Small intestine (tissue), 16 donors: Measurements from ENCODE around the gene METAP2. TPM values are rescaled to one million over a fixed set of nuclear protein-coding genes. Genes with fewer than 3 reads are reported as not detected.

ENCODE experiments used
- DNase-seq, 2 donors: peaks; one replicate each; pipeline versions ENCODE4 v3.0.0 to v3.0.0-alpha.2; 2013
- FAIRE-seq: peaks from 2 replicates; lab custom pipeline; 2012; peaks lifted over from hg19 to GRCh38; lab: Jason Lieb, UNC
- H3K27ac ChIP-seq, 3 donors: one replicate each; pipeline ENCODE4 v1.5.1; 2013; ENCODE audit warnings: low read length in 2 of 3, mild to moderate bottlenecking in 2 of 3, control low read depth in 1 of 3, inconsistent platforms in 1 of 3, low read depth in 1 of 3, moderate library complexity in 1 of 3
- H3K27me3 ChIP-seq, 3 donors: one replicate each; pipeline ENCODE4 v1.6.1; 2013; ENCODE audit warnings: low read length in 3 of 3, inconsistent platforms in 1 of 3; ENCODE audit not compliant: control insufficient read depth in 3 of 3, insufficient read depth in 3 of 3
- H3K36me3 ChIP-seq, 3 donors: one replicate each; pipeline ENCODE4 v1.6.1; 2013; ENCODE audit warnings: low read length in 3 of 3, inconsistent platforms in 1 of 3, low read depth in 1 of 3, mild to moderate bottlenecking in 1 of 3, moderate library complexity in 1 of 3; ENCODE audit not compliant: control insufficient read depth in 3 of 3, insufficient read depth in 2 of 3
- H3K4me1 ChIP-seq, 3 donors: one replicate each; pipeline ENCODE4 v1.6.1; 2013; ENCODE audit warnings: low read length in 2 of 3, inconsistent platforms in 1 of 3, low read depth in 1 of 3, mild to moderate bottlenecking in 1 of 3, moderate library complexity in 1 of 3; ENCODE audit not compliant: control insufficient read depth in 3 of 3, insufficient read depth in 2 of 3
- H3K4me3 ChIP-seq, 3 donors: one replicate each; pipeline ENCODE4 v1.5.1; 2013; ENCODE audit warnings: low read length in 3 of 3, control low read depth in 1 of 3, inconsistent platforms in 1 of 3, low read depth in 1 of 3, mild to moderate bottlenecking in 1 of 3, moderate library complexity in 1 of 3
- H3K9me3 ChIP-seq, 2 donors: one replicate each; pipeline ENCODE4 v1.6.1; 2013; ENCODE audit warnings: low read depth in 1 of 2, low read length in 1 of 2; ENCODE audit not compliant: control insufficient read depth in 2 of 2, insufficient read depth in 1 of 2
- WGBS, 3 donors: extraction: QIAGEN DNeasy Blood & Tissue Kit; methylation state at CpG; one replicate each; pipeline ENCODE4 v1.1.7; 2013; 5-methylcytosine and 5-hydroxymethylcytosine counted together
- long read RNA-seq, 10 donors: transcript quantifications; one replicate each; lab custom pipeline, GENCODE V29; 2026
- polyA plus RNA-seq, 4 donors: library from polyadenylated mRNA; stranded (reverse) in 3 of 4; unstranded in 1 of 4; fragments of 200-250 nt in 3 of 4; fragments of 120-200 nt in 1 of 4; gene quantifications; one replicate each; pipeline versions ENCODE4 v1.2.1 to v1.2.3, GENCODE V29; 2013
- donor health status: healthy with polysubstance abuse.
- donor health status: control.
- donor health status: control.
- donor health status: Bipolar disorder and iron deficiency.
- donor health status: healthy.

Gene METAP2
- polyA plus RNA-seq, result 10 to 100 TPM; 45.0 to 88.0 (median 55.7) TPM
- long read RNA-seq, donor 1, transcript METAP2-210 (11 exons, 1,874 nt), result minor isoform, 5 of 134 reads
- long read RNA-seq, donor 1, transcript METAP2-202 (11 exons, 3,601 nt), result major isoform, 34 of 134 reads
- long read RNA-seq, donor 1, partial matches to known transcripts, result 92 of 134 reads
- long read RNA-seq, donor 1, other reads (novel, unspliced or antisense), result 0 of 134 reads
- long read RNA-seq, donor 2, partial matches to known transcripts, result 10 of 16 reads
- long read RNA-seq, donor 2, other reads (novel, unspliced or antisense), result 0 of 16 reads
- long read RNA-seq, donor 3, transcript METAP2-202 (11 exons, 3,601 nt), result major isoform, 8 of 37 reads
- long read RNA-seq, donor 3, partial matches to known transcripts, result 25 of 37 reads
- long read RNA-seq, donor 3, other reads (novel, unspliced or antisense), result 0 of 37 reads
- long read RNA-seq, donor 4, result 0 reads
- long read RNA-seq, donor 5, partial matches to known transcripts, result 15 of 19 reads
- long read RNA-seq, donor 5, other reads (novel, unspliced or antisense), result 0 of 19 reads
- long read RNA-seq, donor 6, transcript METAP2-202 (11 exons, 3,601 nt), result major isoform, 10 of 26 reads
- long read RNA-seq, donor 6, partial matches to known transcripts, result 15 of 26 reads
- long read RNA-seq, donor 6, other reads (novel, unspliced or antisense), result 0 of 26 reads
- long read RNA-seq, donor 7, result 0 reads
- long read RNA-seq, donor 8, partial matches to known transcripts, result 0 of 3 reads
- long read RNA-seq, donor 8, other reads (novel, unspliced or antisense), result 0 of 3 reads
- long read RNA-seq, donor 9, partial matches to known transcripts, result 0 of 6 reads
- long read RNA-seq, donor 9, other reads (novel, unspliced or antisense), result 0 of 6 reads
- long read RNA-seq, donor 10, transcript METAP2-202 (11 exons, 3,601 nt), result major isoform, 23 of 66 reads
- long read RNA-seq, donor 10, partial matches to known transcripts, result 40 of 66 reads
- long read RNA-seq, donor 10, other reads (novel, unspliced or antisense), result 0 of 66 reads

DNA sequence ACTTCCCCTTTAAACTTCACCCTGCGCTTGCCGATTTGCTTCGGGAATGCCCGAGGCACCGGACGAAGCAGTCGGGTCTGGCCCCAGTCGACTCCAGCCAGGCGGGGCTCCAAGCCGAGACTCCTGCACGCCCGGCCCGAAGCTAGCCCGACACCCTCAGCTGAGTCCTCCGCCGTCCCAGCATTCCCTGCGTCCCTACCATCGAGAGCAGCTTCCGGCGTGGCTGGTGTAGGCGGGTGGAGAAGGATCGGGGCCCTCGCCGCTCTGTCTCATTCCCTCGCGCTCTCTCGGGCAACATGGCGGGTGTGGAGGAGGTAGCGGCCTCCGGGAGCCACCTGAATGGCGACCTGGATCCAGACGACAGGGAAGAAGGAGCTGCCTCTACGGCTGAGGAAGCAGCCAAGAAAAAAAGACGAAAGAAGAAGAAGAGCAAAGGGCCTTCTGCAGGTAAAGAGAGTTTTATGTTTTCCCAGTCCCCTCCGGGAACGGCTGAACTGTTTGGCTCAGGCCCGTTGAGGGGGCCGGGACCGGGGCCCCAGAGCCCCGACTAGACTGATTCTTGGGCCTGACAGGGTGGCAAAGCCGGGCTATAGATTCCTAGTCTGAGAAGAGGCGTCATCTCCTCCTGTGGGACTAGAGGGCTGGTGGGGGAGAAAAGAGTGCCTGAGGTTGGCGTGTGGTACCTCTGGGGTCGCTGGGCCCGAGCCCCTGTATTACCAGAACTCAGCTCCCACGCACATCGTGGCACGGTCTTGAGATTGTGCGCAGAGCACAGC, at the start of gene METAP2:
Gene METAP2, plus strand, starts transcription at position 269 of the 776 bp plus-strand sequence. Its CDS starts 28 bp downstream, at position 297.
- Histone ChIP-seq H3K4me3 (peak within 1 kb of the TSS; percentile 78 to 99 (median 84)), H3K36me3 (peaks cover 0 to 16% (median 2%) of the 10 kb centered on the region in 3 donors), H3K9me3 (no peaks in the 10 kb centered on the region), H3K27me3 (no peaks in the 10 kb centered on the region), H3K4me1 (peaks cover 0 to 5% (median 3%) of the 10 kb centered on the region in 3 donors), H3K27ac (peak within 1 kb of the TSS; percentile 84 to 98 (median 93))
- DNase-seq (peak; percentile 97), FAIRE-seq (no peak)
- 0% methylated on average over 47 to 49 of the region's 49 CpGs for WGBS, 3 donors

DNA sequence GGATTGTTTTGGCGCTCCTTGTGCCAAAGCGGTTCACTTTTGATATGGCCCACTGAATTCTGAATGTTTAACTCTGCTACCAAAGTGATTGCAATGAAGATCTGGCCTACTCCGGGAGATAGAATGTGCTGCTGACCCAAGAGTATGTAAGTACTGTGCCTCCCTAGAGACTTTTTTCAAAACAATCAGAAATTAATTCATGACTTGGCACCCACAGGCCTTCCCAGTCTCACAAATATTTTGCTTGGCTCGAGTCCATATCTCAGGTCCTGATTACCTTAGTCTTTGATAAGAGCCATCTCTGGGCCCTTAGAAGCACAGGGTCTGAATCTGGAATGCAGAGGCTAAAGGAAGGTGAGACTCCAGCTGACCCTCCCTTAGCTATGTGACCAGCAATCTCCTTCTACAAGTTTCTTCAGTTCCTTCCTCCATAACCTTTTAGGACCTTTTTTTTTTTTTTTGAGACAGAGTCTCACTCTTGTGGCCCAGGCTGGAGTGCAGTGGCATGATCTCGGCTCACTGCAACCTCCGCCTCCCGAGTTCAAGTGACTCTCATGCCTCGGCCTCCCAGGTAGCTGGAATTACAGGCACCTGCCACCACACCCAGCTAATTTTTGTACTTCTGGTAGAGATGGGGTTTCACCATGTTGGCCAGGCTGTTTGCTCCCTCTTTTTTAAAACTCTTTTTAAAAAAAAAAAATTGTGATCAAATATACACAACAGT, 49.5 kb upstream of the METAP2 start:
- DNase-seq (peak in 1 of 2 donors; percentile 25), FAIRE-seq (no peak)
- H3K9me3 ChIP-seq, result no peaks in the 10 kb centered on the region
- no peak overlapping the region for H3K27ac ChIP-seq
- peaks cover 0 to 3% (median 0%) of the 10 kb centered on the region in 3 donors for H3K4me1 ChIP-seq
- 37 to 69% (median 50%) methylated on average over 8 of the region's 8 CpGs for WGBS, 3 donors
- no peak overlapping the region for H3K4me3 ChIP-seq
- no peaks in the 10 kb centered on the region for H3K27me3 ChIP-seq
- no peaks in the 10 kb centered on the region for H3K36me3 ChIP-seq

DNA sequence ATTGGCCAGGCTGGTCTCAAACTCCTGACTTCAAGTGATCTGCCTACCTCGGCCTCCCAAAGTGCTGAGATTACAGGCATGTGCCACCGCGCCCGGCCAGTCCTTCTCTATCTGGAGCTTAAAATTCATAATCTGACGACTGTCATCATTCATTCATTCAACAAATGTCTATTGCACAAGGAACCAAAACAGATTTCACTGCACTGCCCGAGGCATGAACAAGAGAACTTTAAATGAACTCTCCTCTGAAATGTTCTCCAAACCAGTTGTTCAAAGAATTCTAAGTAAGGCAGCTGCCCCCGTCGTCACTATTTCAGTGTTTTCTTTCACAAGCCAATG, 44.8 kb upstream of the METAP2 start:
- no peaks in the 10 kb centered on the region for H3K36me3 ChIP-seq
- 90 to 96% (median 90%) methylated on average over 8 of the region's 8 CpGs for WGBS, 3 donors
- H3K4me3 ChIP-seq, result no peak overlapping the region
- DNase-seq (no peak), FAIRE-seq (no peak)
- no peaks in the 10 kb centered on the region for H3K9me3 ChIP-seq
- no peaks in the 10 kb centered on the region for H3K27me3 ChIP-seq
- H3K27ac ChIP-seq, result no peak overlapping the region
- H3K4me1 ChIP-seq, result no peaks in the 10 kb centered on the region

DNA sequence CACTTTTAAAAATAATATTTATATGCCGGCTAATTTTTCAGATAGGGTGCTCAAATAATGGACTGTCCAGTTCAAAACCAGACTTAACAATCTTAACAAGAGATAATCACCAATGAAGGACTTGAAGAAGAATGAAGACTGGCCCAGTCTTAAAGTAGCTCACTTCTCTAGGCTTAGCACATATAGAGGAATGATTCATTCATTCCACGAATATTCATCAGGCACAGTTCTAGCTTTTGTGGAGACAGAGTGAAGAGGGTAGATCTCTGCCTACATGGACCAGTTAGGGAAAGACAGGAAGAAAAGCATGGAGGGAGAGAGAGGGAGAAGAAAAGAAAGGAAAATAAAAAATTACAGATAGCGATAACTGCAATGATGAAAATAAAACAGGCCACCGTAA, 42.8 kb upstream of the METAP2 start:
- no peaks in the 10 kb centered on the region for H3K36me3 ChIP-seq

GRCh38 chr12:95435355-95435754, 38.6 kb upstream of the METAP2 start:
- DNase-seq, result no peak
- H3K27ac ChIP-seq, result no peak overlapping the region
- H3K4me1 ChIP-seq, result no peaks in the 10 kb centered on the region
- no peaks in the 10 kb centered on the region for H3K27me3 ChIP-seq
- no peak for FAIRE-seq
- WGBS, 3 donors, result 78 to 92% (median 91%) methylated on average over 3 of the region's 3 CpGs
- H3K4me3 ChIP-seq, result no peak overlapping the region
- H3K9me3 ChIP-seq, result no peaks in the 10 kb centered on the region
- no peaks in the 10 kb centered on the region for H3K36me3 ChIP-seq

More for the DNA sequence above, 42.8 kb upstream of the METAP2 start:
- no peak overlapping the region for H3K4me3 ChIP-seq
- no peaks in the 10 kb centered on the region for H3K27me3 ChIP-seq
- DNase-seq, result no peak
- no peaks in the 10 kb centered on the region for H3K4me1 ChIP-seq
- 94 to 96% (median 94%) methylated on average over 4 of the region's 4 CpGs for WGBS, 3 donors
- no peak overlapping the region for H3K27ac ChIP-seq
- no peaks in the 10 kb centered on the region for H3K9me3 ChIP-seq
- no peak for FAIRE-seq

DNA sequence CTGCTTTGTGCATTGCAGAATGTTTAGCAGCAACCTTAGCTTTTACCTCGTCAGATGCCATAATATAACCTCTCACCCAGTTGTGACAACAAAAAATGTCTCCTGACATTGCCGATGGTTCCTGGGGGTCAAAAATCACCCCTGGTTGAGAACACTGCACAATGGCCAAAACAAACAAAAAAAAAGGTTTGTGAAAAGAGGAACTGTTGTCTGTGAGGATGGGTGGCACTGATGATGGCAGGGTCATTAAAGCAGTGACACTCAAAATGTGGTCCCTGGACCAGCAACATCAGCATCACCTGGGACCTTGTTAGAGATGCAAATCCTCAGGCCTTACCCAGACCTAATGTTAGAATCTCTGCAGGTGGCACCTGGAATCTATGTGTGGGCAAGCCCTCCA, 36.4 kb upstream of the METAP2 start:
- H3K4me1 ChIP-seq, result no peaks in the 10 kb centered on the region
- H3K4me3 ChIP-seq, result no peak overlapping the region
- H3K36me3 ChIP-seq, result no peaks in the 10 kb centered on the region
- WGBS, 3 donors, result 45 to 53% (median 48%) methylated on average over 2 of the region's 2 CpGs
- no peak for FAIRE-seq
- H3K9me3 ChIP-seq, result no peaks in the 10 kb centered on the region
- DNase-seq, result no peak
- no peaks in the 10 kb centered on the region for H3K27me3 ChIP-seq
- H3K27ac ChIP-seq, result no peak overlapping the region

DNA sequence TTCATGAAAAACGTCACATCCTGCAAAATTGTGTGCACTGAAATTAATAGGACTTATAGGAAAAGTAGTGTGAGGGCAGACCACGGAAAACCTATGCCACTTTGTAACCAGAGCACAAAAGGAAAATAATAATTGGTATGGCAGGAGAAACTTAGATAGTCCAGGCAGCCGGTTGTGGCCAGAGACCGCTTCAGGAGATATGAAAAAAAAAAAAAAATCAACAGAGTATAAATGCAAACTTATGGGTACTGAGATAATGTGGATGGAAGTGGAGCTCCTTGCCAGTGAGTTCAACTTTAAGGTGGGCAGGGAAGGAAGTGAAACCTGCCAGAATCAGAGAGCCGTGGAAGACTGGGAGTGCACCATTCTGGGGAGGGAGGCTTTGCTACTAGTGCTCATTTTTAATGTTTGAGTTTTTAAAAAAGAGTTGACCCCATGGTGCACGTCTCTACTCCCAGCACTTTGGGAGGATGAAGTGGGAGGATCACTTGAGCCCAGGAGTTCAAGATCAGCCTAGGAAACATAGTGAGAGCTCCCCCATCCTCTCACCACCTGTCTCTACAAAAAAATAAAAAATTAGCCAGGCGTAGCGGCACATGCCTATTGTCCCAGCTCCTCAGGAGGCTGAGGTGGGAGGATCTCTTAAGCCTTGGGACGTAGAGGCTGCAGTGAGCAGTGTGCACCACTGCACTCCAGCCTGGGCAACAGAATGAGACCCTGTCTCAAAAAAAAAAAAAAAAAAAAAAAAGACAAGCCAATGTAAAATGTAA, 34.3 kb upstream of the METAP2 start:
- Histone ChIP-seq H3K36me3 (no peaks in the 10 kb centered on the region), H3K4me3 (no peak overlapping the region), H3K9me3 (no peaks in the 10 kb centered on the region), H3K27me3 (no peaks in the 10 kb centered on the region), H3K27ac (no peak overlapping the region), H3K4me1 (peaks cover 0 to 5% (median 0%) of the 10 kb centered on the region in 3 donors)
- DNase-seq (no peak), FAIRE-seq (no peak)
- WGBS, 3 donors, result 67 to 77% (median 70%) methylated on average over 9 of the region's 9 CpGs
